Upper lobe of left lung (tissue), 4 donors: ENCODE measurements around the gene KLKB1.

ENCODE experiments used
- CTCF ChIP-seq, 6 experiments: fragments of 450-650 bp in 4 of 6; fragments of 200-600 bp in 2 of 6; sonication (generic) in 2 of 6; IDR thresholded peaks; one replicate each; pipeline ENCODE4 v1.5.1; 2016 to 2019; ENCODE audit warnings: antibody characterized with exemption in 6 of 6
- EP300 ChIP-seq, 4 donors: sonication (generic); formaldehyde crosslinking; IDR thresholded peaks; one replicate each; pipeline ENCODE4 v1.5.1; 2017; ENCODE audit warnings: antibody characterized with exemption in 4 of 4, control low read depth in 2 of 4
- POLR2A ChIP-seq, 4 donors: fragments of 450-650 bp; IDR thresholded peaks; one replicate each; pipeline ENCODE4 v1.5.1; 2016 to 2017; ENCODE audit warnings: antibody characterized with exemption in 4 of 4, mild to moderate bottlenecking in 2 of 4

GRCh38 chr4:186294160-186294559 lies 66.9 kb downstream of the KLKB1 start:
- TF ChIP-seq CTCF (IDR thresholded peaks at IDR 0.05) (no peak), POLR2A (IDR thresholded peaks at IDR 0.05) (no peak), EP300 (IDR thresholded peaks at IDR 0.05) (no peak)
